Colonic mucosa (tissue), 4 donors: ENCODE results near the gene EPHA8. TPM values are rescaled to one million over a fixed set of nuclear protein-coding genes. Genes with fewer than 3 reads are reported as not detected.

Source experiments
- DNase-seq: peaks from one replicate; pipeline ENCODE4 v3.0.0-alpha.2; 2020
- H3K27ac ChIP-seq: fragments of 200-600 bp; one replicate; pipeline ENCODE4 v1.8.0; 2021
- H3K27me3 ChIP-seq: fragments of 200-600 bp; one replicate; pipeline ENCODE4 v1.8.0; 2021
- H3K36me3 ChIP-seq: fragments of 200-600 bp; one replicate; pipeline ENCODE4 v1.8.0; 2021
- H3K4me1 ChIP-seq: fragments of 200-600 bp; one replicate; pipeline ENCODE4 v1.8.0; 2021; ENCODE audit warnings: mild to moderate bottlenecking
- H3K4me3 ChIP-seq: fragments of 200-600 bp; one replicate; pipeline ENCODE4 v1.8.0; 2021
- H3K9ac ChIP-seq, 2 donors: one replicate each; pipeline ENCODE4 v1.7.0; 2013; ENCODE audit warnings: control low read depth in 2 of 2, low read depth in 2 of 2, low read length in 2 of 2
- H3K9me3 ChIP-seq: fragments of 200-600 bp; one replicate; pipeline ENCODE4 v1.8.0; 2021
- intact Hi-C: fragments of 100-400 bp; cut with DNase I; formaldehyde crosslinking; loops from one replicate; pipeline ENCODE4 v1.14.1; 2022
- total RNA-seq, 2 donors: library from RNA; stranded (reverse); fragmentation: NEBNext Ultra II Directional in 1 of 2; extraction: Animal tissue kit (Norgen Biotek cat#: 25700) in 1 of 2; gene quantifications; one replicate each; pipeline ENCODE4 v1.2.1, GENCODE V29; 2021
- TF ChIP-seq, protein P1 (sequence below): fragments of 200-600 bp; IDR thresholded peaks from one replicate; pipeline ENCODE4 v1.8.0; 2022; ENCODE audit warnings: antibody characterized with exemption, mild to moderate bottlenecking
- donor health status: healthy.
- donor health status: DM: no; HTN: no; CAD: no.
- donor health status: DM: no; HTN: no; CAD: no.

Gene EPHA8
- total RNA-seq, 2 donors from 2014 or later, result not detected

- Histone ChIP-seq H3K36me3 (no peaks in the 10 kb centered on the region), H3K4me1 (no peaks in the 10 kb centered on the region), H3K27ac (no peak overlapping the region), H3K9ac (no peak overlapping the region), H3K9me3 (no peaks in the 10 kb centered on the region), H3K27me3 (no peaks in the 10 kb centered on the region), H3K4me3 (no peak overlapping the region)
- TF ChIP-seq, protein P1, sequence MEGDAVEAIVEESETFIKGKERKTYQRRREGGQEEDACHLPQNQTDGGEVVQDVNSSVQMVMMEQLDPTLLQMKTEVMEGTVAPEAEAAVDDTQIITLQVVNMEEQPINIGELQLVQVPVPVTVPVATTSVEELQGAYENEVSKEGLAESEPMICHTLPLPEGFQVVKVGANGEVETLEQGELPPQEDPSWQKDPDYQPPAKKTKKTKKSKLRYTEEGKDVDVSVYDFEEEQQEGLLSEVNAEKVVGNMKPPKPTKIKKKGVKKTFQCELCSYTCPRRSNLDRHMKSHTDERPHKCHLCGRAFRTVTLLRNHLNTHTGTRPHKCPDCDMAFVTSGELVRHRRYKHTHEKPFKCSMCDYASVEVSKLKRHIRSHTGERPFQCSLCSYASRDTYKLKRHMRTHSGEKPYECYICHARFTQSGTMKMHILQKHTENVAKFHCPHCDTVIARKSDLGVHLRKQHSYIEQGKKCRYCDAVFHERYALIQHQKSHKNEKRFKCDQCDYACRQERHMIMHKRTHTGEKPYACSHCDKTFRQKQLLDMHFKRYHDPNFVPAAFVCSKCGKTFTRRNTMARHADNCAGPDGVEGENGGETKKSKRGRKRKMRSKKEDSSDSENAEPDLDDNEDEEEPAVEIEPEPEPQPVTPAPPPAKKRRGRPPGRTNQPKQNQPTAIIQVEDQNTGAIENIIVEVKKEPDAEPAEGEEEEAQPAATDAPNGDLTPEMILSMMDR, result no peak
- intact Hi-C loops, result no loop called here
- DNase-seq, result no peak
Observed at GRCh38 chr1:22586356-22587130, 23.3 kb downstream of the EPHA8 start.

DNA sequence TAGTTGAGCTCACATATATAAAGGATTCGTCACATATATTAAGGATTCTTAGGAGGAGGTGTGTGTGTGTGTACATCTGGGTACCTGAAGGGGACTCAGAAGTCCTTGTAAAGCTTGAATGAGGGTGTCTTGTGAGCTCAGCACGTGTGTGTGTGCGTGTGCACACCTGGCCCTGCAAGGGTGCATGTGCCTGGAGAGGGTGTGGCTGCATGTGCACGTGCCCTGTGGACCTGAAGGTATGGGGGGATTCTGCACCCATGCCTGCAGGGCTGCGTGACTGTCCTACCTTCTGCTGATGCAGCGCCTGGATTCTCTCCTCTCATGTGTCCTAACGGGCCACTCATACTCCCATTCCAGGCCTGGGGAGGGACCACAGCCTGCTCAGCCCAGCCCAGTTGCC is 24.0 kb downstream of the EPHA8 start:
- DNase-seq, result no peak
- intact Hi-C loops, result no loop called here

DNA sequence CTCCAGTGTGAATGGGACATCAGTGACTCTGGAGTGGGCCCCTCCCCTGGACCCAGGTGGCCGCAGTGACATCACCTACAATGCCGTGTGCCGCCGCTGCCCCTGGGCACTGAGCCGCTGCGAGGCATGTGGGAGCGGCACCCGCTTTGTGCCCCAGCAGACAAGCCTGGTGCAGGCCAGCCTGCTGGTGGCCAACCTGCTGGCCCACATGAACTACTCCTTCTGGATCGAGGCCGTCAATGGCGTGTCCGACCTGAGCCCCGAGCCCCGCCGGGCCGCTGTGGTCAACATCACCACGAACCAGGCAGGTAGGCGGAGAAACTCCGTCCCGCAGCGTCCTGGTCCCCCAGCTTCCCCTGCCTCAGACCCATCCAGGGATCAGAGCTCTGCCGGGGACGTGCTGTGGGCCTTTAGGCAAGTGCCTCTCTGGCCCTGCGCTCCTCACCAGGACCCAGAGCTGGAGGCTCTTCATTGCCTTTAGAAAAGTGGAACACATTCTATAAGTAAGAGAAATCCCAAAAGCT is 25.7 kb downstream of the EPHA8 start:
- no peak overlapping the region for H3K27ac ChIP-seq
- DNase-seq, result no peak
- H3K9me3 ChIP-seq, result no peaks in the 10 kb centered on the region
- TF ChIP-seq, protein P1, result no peak
- no peaks in the 10 kb centered on the region for H3K36me3 ChIP-seq
- peaks cover 6% of the 10 kb centered on the region for H3K27me3 ChIP-seq
- no peaks in the 10 kb centered on the region for H3K4me1 ChIP-seq
- no peak overlapping the region for H3K9ac ChIP-seq
- intact Hi-C loops, result no loop called here
- H3K4me3 ChIP-seq, result no peak overlapping the region

More for the DNA sequence above, 24.0 kb downstream of the EPHA8 start:
- Histone ChIP-seq H3K9me3 (no peaks in the 10 kb centered on the region), H3K4me1 (no peaks in the 10 kb centered on the region), H3K27me3 (no peaks in the 10 kb centered on the region), H3K27ac (no peak overlapping the region), H3K36me3 (no peaks in the 10 kb centered on the region), H3K9ac (no peak overlapping the region), H3K4me3 (no peak overlapping the region)
- TF ChIP-seq, protein P1, result no peak

DNA sequence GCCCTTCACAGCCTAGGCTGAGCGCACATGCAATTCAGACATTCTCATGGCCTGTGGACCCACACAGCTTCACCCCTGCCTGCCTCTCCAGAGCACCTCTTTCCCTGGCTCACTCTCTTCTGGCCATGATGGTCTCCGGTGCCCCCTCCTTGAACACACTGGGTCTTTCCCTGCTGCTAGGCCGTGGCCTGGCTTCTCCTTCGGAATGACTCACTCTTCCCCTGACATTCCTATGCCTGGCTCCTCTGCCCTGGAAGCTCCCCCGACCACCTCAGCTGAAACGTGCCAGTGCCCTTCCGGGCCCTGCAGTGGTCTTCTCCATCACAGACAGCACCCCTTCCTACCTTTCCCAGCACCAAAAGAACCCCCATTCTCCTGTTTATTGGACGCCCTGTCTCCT is 28.3 kb downstream of the EPHA8 start:
- Histone ChIP-seq H3K9ac (no peak overlapping the region), H3K27ac (no peak overlapping the region), H3K4me3 (no peak overlapping the region), H3K9me3 (no peaks in the 10 kb centered on the region), H3K27me3 (peaks cover 7% of the 10 kb centered on the region), H3K4me1 (no peaks in the 10 kb centered on the region), H3K36me3 (no peaks in the 10 kb centered on the region)
- TF ChIP-seq, protein P1, result no peak
- no peak for DNase-seq
- intact Hi-C loops, result no loop called here

- peaks cover 7% of the 10 kb centered on the region for H3K27me3 ChIP-seq
- no peak for DNase-seq
- no peak overlapping the region for H3K27ac ChIP-seq
- no peak overlapping the region for H3K4me3 ChIP-seq
- H3K9ac ChIP-seq, result no peak overlapping the region
- no peaks in the 10 kb centered on the region for H3K9me3 ChIP-seq
- H3K36me3 ChIP-seq, result no peaks in the 10 kb centered on the region
- TF ChIP-seq, protein P1, result no peak
- intact Hi-C loops, result no loop called here
- no peaks in the 10 kb centered on the region for H3K4me1 ChIP-seq
Observed at GRCh38 chr1:22592051-22592450, 28.8 kb downstream of the EPHA8 start.
